Measurements from ENCODE around the gene EYS.

Gene EYS

DNA sequence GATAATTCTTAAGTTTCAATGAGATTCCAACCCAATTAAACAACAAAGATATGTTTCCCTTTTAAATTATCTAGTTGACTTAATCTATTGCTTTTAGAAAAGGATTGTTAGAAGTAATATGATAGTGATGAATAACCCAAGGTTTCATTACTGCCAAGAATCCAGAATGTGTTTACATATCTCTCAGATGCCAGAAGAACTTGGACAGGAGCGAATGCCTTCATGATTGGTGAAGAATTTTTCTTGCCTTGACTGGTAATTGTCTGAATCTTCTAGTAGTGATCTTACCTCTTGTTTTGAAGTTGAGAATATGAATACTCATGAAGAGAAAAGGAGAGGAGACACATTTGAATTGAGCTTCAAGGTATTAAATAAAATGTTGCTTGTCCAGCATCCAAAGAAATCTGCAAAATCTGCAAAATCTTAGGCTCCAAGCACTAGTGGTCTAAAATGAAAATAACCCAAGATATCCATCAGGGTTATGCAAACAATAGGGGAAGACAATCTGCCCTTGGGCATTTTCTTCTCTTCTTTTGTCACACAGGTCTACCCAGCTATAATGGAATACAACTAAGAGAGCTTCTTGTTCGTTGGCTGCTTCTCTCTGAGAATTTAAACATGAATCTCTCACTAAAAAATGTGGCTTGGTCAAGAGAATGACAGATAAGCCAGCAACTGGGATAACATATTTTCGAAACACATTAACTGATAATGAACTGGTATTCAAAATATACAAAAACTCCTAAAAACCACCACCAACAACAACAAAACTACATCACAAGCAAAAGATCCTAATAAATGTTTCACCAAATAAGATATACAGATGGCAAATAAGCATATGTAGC lies 928.9 kb downstream of the EYS start:
- TF ChIP-seq, protein P1, sequence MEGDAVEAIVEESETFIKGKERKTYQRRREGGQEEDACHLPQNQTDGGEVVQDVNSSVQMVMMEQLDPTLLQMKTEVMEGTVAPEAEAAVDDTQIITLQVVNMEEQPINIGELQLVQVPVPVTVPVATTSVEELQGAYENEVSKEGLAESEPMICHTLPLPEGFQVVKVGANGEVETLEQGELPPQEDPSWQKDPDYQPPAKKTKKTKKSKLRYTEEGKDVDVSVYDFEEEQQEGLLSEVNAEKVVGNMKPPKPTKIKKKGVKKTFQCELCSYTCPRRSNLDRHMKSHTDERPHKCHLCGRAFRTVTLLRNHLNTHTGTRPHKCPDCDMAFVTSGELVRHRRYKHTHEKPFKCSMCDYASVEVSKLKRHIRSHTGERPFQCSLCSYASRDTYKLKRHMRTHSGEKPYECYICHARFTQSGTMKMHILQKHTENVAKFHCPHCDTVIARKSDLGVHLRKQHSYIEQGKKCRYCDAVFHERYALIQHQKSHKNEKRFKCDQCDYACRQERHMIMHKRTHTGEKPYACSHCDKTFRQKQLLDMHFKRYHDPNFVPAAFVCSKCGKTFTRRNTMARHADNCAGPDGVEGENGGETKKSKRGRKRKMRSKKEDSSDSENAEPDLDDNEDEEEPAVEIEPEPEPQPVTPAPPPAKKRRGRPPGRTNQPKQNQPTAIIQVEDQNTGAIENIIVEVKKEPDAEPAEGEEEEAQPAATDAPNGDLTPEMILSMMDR (IDR thresholded peaks at IDR 0.05; ENCODE audit: control insufficient read depth, extremely low read depth, insufficient read depth), result no peak
- no peak overlapping the region for H3K4me3 ChIP-seq (ENCODE audit: low read depth, low read length)
- no peak for DNase-seq (ENCODE audit: low read depth)

DNA sequence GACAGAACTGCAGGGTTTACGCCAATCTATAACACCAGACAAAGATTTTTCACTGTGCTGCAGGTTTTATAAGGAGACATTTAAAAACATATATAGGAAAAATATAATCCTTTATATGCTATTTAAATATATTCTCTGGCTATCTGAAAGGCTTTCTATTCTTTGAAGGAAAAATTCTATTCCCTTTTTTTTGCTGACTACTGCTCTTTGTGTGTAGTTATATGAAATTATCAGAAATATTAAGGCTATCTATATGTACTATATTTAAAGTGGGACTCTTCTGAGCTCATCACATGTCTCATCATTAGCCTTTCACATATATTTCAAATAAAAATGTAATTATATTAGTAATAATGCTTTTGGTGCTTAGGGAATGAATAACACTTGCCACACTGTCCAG lies 930.7 kb downstream of the EYS start:
- DNase-seq (ENCODE audit: low read depth), result no peak
- no peak overlapping the region for H3K4me3 ChIP-seq (ENCODE audit: low read depth, low read length)
- TF ChIP-seq, protein P1 (IDR thresholded peaks at IDR 0.05; ENCODE audit: control insufficient read depth, extremely low read depth, insufficient read depth), result no peak

DNA sequence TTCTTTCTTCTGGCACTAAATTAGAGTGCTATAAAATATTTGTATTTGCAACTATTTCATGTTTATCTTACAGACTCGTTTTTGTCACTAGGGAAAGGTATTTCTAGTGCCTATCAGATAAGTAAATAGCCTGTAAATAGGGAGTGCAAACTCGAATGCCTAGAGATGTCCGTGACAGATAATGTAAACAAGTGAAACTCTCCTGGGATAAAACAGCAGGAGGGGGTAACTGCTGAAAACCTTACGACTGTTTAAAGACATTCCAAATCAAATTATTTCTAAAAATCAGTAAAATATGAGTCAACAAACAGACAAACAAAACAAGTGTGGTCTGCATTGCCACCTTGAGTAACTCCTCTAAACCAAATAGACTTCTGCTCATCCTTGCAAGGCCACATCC lies 932.1 kb downstream of the EYS start:
- DNase-seq (ENCODE audit: low read depth), result peak; percentile 42
- TF ChIP-seq, protein P1 (IDR thresholded peaks at IDR 0.05; ENCODE audit: control insufficient read depth, extremely low read depth, insufficient read depth), result no peak
- no peak overlapping the region for H3K4me3 ChIP-seq (ENCODE audit: low read depth, low read length)

DNA sequence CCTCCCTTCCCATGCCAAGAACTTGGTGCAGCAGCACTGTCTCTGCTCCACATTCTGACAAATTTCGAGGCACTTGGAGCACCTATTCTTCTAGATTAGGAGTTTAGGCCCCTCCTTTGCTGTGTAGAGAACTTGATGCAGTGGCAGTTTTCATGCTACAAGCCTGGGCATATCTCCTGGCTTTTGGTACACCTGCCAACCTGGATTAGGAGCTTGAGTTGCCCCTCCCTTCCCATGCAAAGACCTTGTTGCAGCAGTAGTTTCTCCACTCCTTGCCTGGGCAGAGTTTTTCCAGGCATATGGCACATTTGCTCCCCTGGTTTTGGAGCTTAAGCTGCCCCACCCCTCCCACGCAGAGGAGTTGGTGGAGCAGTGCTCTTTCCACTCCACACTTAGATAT lies 956.1 kb downstream of the EYS start:
- no peak overlapping the region for H3K4me3 ChIP-seq (ENCODE audit: low read depth, low read length)
- TF ChIP-seq, protein P1 (IDR thresholded peaks at IDR 0.05; ENCODE audit: control insufficient read depth, extremely low read depth, insufficient read depth), result no peak
- no peak for DNase-seq (ENCODE audit: low read depth)

DNA sequence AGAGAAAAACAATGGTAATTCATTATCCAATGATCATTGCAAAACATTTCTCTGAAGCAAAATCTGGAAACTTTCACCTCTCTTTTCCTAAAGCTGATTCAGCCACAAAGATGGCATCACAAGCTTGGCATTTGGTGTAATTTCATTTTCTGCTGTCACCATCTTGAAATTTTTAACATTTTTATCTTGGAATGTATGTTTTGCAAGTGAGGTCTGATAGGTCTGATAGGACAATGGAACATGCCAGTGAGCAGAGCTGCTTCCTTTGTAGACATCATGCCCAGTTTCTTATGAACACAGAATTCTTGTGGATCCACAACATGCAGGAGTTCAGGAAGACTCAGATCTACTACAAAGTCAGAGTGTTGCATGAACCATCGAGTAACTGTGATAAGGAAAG lies 969.6 kb downstream of the EYS start:
- DNase-seq (ENCODE audit: low read depth), result no peak
- no peak overlapping the region for H3K4me3 ChIP-seq (ENCODE audit: low read depth, low read length)
- TF ChIP-seq, protein P1 (IDR thresholded peaks at IDR 0.05; ENCODE audit: control insufficient read depth, extremely low read depth, insufficient read depth), result no peak

DNA sequence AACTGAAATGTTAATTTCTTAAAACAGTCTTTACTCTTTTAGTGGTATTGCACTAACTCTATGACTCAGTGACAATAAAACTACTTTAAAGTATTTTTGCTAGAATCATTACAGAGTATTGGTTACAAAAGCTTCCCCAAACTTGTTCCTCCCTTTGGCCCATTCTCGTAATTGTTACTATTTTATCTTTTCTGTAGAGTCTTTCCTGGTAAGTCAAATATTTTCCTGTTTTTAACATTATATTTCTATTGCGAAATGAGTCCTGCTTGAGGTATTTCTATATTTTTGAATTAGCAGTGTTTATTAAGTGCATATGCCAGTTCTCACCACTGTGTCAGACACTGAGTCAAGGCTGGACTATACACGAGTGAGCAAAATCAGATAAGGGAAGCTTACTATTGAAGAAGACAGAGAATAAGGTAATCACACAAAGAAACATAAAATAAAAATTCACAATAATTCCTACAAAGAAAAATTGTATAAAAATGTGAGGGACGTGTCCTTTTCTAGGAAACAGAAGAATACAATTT lies 970.5 kb downstream of the EYS start:
- no peak overlapping the region for H3K4me3 ChIP-seq (ENCODE audit: low read depth, low read length)
- DNase-seq (ENCODE audit: low read depth), result no peak
- TF ChIP-seq, protein P1 (IDR thresholded peaks at IDR 0.05; ENCODE audit: control insufficient read depth, extremely low read depth, insufficient read depth), result no peak

Measured in LNCaP clone FGC (cell line).